CD4-positive, alpha-beta T cell treated with Interleukin-1 beta for 1 hour (primary cell): ENCODE results near the gene ANKRD55.
"Not testable (repeated sequence)": the region's sequence is repeated elsewhere in the genome, so short reads cannot be mapped to it uniquely, and the experiment has no call there.

ENCODE experiments used
- DNase-seq, 2 donors: peaks; one replicate each; pipeline ENCODE4 v3.0.0-alpha.2; 2020 to 2022

The ANKRD55 gene

GRCh38 chr5:56206126-56206910 is 26.8 kb downstream of the ANKRD55 start:
- DNase-seq: no peak

DNA sequence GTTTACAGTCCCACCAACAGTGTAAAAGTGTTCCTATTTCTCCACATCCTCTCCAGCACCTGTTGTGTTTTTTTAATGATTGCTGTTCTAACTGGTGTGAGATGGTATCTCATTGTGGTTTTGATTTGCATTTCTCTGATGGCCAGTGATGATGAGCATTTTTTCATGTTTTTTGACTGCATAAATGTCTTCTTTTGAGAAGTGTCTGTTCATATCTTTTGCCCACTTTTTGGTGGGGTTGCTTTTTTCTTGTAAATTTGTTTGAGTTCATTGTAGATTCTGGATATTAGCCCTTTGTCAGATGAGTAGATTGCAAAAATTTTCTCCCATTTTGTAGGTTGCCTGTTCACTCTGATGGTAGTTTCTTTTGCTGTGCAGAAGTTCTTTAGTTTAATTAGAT is 29.2 kb downstream of the ANKRD55 start:
- DNase-seq: not testable (repeated sequence)

DNA sequence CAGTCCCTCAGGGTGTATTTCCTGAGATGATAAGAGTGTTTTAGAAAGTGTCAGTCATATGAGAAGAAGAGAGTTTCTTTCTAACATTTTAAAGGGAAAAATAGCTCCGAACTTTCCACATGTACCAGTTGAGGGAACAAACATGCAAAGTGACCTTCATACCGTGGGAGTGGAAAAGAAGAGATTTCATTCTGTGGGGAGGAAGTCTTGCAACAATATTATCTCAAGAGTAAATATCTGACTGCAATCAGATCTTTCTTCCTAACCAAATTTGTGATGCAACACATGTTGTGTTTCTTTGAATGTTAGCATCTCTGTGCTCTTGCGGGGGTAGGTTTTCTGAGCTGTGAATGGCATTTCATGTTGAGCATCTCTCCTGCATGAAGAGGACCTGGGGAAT is 30.6 kb downstream of the ANKRD55 start:
- DNase-seq: no peak

- DNase-seq: not testable (repeated sequence)
These were observed 31.3 kb downstream of the ANKRD55 start for GRCh38 chr5:56201762-56202261.

DNA sequence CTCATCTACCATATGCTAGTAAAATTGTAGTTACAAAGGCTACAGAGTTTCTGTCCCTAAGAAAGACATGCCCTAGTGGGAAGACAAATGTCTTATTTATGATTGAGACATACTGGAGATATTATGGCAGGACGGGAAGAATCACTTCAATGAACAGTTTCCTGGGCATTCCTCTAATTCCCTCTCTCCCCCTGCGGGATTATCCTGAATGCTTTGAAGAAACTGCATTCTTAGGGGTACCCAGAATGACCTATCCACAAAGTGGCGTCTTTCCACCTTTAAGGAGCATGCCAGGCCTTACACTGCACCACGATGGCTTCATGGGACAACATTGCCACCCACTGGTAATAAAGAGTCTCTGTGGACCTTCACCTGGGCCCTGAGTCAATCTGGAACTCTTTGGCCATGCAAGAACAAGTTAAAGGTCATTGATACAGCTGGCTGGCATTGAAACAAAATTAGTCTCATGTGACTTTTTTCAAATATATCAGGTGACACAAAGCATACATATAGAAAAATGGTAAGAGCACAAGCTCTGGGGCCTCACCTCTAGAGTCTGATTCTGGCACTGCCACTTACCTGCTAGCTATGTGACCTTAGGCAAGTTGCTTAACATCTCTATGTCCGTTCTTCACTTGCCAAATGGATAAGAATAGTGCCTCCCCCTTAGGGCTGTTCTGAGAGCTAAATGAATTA is 32.0 kb downstream of the ANKRD55 start:
- DNase-seq: peak; percentile 63 to 73

DNA sequence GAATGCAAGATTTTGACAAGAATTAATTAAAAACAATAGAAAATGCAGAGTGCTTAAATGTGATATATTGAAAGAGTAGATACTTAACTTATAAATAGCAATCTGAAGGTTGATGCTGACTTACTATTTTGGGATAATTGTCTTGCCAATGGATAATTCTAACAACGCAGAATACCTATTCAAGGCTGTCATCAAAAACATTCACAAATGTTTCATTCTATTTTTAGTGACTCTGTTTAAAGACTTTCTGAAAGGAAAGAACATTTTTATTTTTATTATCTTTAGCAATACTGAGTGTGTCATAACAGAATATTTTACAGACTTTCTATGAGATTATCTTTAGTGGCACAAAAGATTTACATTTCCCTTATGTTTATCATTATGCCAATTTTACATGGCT is 38.1 kb downstream of the ANKRD55 start:
- no peak for DNase-seq

DNA sequence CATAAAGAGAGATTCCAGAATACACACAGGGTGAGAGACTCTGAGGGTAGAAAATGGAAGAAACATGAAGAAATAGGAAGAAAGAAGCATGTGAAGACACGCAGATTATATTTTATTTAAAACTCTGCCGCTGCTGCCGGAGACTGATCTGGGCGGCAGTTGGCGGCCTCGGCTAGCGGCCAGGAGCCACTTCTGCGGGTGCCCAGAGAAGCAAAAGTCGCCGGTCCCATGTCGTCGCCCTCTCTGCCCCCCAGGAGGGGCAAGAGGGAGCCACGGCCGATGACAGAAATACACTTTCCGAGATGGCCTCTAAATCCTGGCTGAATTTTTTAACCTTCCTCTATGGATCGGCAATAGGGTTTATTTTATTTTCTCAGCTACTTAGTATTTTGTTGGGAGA is 40.9 kb downstream of the ANKRD55 start:
- DNase-seq: no peak

- DNase-seq: no peak
These were observed 41.5 kb downstream of the ANKRD55 start for GRCh38 chr5:56191656-56192055.

DNA sequence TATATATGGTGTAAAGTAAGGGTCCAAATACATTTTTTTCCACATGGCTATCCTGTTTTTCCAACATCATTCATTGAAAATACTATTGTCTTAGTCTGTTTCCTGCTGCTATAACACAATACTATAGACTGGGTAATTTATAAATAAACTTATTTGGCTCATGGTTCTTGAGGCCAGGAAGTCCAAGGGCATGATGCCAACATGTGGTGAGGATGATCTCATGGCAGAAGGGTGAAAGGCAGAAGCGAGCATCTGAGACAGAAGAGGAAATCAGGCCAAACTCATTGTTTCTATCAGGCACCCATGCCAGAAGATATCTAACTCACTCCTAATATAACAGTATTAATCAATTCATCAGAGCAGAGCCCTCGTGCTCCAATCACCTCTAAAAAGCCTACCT is 42.6 kb downstream of the ANKRD55 start:
- peak; percentile 26 to 46 for DNase-seq

GRCh38 chr5:56185768-56186311 is 47.3 kb downstream of the ANKRD55 start:
- DNase-seq: no peak

DNA sequence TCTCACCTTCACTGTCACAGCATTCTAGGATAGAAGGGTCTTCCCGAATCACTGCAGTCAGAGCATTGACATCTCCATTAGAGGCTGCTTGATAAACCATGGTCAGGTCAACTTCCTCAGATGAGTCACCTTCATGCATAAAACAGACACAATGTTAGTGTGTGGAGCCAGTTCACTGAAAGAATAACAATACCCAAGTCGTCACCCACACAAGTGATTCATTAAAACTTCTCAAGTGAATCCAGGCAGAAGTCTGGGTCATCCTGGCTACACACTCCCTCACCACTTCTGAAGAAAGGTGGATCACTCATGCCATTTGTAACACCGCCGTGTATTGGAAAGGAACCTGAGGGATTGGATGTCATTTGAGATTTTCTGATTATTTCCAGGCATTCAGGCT is 49.6 kb downstream of the ANKRD55 start:
- DNase-seq: peak in 1 of 2 donors; percentile 17

- DNase-seq: no peak
These were observed 53.7 kb downstream of the ANKRD55 start for GRCh38 chr5:56179442-56179841.

DNA sequence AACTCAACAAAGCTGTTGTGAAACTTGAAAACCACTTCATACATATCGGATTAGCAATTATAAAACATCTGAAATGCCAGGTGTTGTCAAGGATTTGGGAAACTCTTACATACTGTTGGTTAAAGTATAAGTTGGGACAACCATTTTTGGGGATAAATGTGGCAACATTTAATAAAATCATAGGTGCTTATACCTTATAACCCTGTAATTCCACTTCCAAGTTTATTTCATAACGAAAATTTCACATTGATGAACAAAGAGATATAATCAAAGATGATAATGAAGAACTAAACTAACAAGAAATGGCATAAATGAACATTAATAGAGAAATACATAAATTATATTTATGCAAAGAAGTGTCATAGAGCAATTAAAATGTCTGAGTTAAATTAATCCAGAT is 54.3 kb downstream of the ANKRD55 start:
- DNase-seq: no peak

DNA sequence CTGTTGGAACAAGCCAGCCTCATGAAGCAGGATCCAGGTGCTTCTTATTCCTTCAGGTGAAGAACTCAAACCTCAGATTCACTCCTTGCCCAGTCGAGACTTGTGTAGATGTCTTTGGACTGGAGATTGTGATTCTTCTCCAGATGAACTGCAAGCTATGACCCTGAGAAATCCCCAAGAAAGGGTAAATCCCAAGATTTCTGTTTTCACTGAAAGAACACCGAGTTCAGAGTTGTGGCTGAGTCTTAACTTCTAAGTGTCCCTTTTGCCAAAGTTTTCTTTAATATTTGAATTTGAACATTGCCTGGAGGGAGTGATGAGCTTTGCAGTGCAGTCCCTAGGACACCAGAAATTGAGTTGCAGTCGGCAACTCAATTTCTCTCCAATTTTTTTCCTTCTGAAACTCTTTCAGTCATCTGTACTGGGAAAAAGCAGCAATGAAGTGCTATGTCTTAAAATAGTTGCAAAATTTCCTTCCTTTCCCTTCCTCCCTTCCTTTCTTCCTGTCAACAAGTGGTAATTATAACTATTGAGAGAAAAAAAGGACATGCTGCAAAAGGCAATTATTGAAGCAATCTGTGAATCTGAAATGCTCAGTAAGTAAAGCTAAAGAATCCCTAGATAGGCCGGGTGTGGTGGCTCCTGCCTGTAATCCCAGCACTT is 56.1 kb downstream of the ANKRD55 start:
- DNase-seq: no peak

DNA sequence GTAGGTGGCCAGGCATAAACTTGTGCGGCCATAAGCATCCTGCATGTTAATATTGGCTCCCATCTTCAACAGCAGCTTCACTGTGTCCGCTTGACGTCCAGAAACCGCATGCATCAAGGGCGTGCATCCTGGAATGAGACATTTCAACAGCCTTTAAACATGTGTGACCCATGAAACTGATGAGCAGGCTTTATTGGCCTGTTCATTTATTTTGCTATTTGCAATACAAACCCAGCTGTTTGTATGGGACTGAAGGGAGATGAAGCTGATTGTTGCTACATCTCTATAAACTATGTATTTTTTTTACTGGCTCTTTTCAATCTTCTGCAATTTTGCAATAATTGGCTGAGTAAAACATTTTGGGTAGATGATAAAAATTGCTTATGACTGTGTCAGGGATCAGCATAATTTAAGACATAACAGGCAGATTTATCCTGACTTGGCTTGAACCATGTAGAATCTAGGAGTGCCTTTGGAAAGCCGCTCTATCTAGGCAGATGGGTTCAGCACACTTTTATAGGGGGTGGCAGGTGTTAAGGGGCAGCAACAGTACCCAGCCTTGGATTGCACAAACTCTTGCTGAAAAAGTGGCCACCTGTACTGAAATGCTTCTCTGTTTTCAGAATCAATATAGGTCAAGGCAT is 56.9 kb downstream of the ANKRD55 start:
- DNase-seq: no peak

DNA sequence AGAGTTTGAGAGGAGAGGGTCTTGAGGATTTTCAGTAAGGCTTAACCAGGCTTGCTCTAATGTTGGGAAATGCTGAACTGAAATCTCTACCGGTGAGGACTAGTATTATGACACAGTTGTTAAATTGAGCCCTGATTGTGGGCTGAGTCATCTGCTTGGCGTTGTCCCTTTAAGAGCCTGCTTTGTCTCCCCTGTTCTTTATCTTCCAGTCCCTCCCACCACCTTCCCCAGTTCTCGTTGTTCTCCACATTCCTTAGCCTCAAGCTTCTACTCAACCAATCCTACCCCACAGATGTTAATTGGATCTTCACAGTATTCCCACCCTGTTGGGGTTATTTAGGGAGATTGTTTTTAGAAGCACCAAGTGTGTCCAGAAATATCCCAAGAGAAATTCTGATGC is 57.6 kb downstream of the ANKRD55 start:
- DNase-seq: no peak

DNA sequence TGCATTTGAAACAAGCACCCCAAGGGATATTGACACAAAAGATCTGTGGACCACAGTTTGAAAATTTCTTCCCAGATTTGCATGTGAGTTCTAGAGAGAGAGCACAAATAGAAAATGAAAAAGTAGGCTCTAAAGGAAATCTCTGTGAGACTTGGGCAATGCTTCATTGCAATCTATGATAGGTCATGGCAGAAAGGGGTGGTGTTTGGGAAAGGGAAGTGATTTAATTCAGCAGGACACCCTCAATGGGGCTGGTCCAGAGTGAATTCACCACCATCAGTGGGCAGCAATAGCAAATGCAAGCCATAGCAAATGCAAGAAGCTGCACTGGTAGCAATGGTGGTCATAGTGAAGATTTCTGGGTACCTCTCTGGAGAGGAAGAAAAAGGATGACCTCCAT is 58.1 kb downstream of the ANKRD55 start:
- DNase-seq: no peak

GRCh38 chr5:56172241-56172640 is 60.9 kb downstream of the ANKRD55 start:
- DNase-seq: no peak

GRCh38 chr5:56170557-56170956 is 62.6 kb downstream of the ANKRD55 start:
- no peak for DNase-seq

GRCh38 chr5:56169949-56170348 is 63.2 kb downstream of the ANKRD55 start:
- DNase-seq: no peak

GRCh38 chr5:56169281-56169680 is 63.8 kb downstream of the ANKRD55 start:
- no peak for DNase-seq

DNA sequence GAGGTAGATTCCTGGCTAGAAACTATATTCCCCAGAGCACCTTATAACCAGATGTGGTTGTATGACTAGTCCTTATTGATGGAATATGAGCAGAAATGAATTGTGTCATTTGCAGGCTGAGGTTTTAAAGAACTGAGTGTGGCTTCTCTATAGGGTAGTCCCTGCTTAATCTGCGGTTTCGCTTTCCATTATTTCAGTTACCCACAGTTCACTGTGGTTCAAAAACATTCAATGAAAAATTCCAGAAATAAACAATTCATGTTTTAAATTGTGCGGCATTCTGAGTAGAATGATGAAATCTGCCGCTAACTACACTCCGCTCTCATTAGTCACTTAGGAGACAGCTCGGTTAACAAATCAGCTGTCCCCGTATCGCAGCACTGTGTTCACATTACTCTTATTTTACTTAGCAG is 65.1 kb downstream of the ANKRD55 start:
- no peak for DNase-seq

- DNase-seq: no peak
These were observed 65.6 kb downstream of the ANKRD55 start for GRCh38 chr5:56167519-56167918.
